Thoracic aorta (tissue), 2 donors: ENCODE data around the gene SLC25A45. TPM values are rescaled to one million over a fixed set of nuclear protein-coding genes. Genes with fewer than 3 reads are reported as not detected.

Experiments
- ATAC-seq: fragments of 150-250 bp; one replicate; pipeline ENCODE4 v1.8.0; 2017; ENCODE audit warnings: low read depth; ENCODE audit not compliant: insufficient number of reproducible peaks, low FRiP score
- DNase-seq: peaks from one replicate; pipeline ENCODE4 v3.0.0-alpha.2; 2020; ENCODE audit warnings: low spot score
- H3K27ac ChIP-seq, 2 donors: fragments of 200-600 bp; sonication (generic); 1 replicate in 1 of 2; 2 replicates in 1 of 2; pipeline ENCODE4 v1.5.1; 2016; ENCODE audit warnings: mild to moderate bottlenecking in 2 of 2, moderate library complexity in 2 of 2
- H3K27me3 ChIP-seq: fragments of 200-600 bp; sonication (generic); replicated peaks from 2 replicates; pipeline ENCODE4 v1.6.0; 2016; ENCODE audit warnings: mild to moderate bottlenecking; ENCODE audit not compliant: insufficient read depth
- H3K36me3 ChIP-seq: fragments of 200-600 bp; sonication (generic); one replicate; pipeline ENCODE4 v1.5.1; 2016
- H3K4me1 ChIP-seq, 2 donors: fragments of 200-600 bp; sonication (generic); 1 replicate in 1 of 2; 2 replicates in 1 of 2; pipeline versions ENCODE4 v1.5.1 to v1.6.0; 2016; ENCODE audit warnings: low read depth in 2 of 2, mild to moderate bottlenecking in 1 of 2; ENCODE audit not compliant: control insufficient read depth in 1 of 2
- H3K4me3 ChIP-seq: fragments of 200-600 bp; sonication (generic); 2 replicates; pipeline ENCODE4 v1.5.1; 2016; ENCODE audit warnings: mild to moderate bottlenecking
- H3K9me3 ChIP-seq: fragments of 200-600 bp; sonication (generic); 2 replicates; pipeline ENCODE4 v1.5.1; 2016
- CTCF ChIP-seq: fragments of 200-600 bp; sonication (generic); IDR thresholded peaks from one replicate; pipeline ENCODE4 v1.5.1; 2019; ENCODE audit warnings: antibody characterized with exemption
- total RNA-seq, 2 donors: library from RNA; depleted of rRNA; stranded (reverse); fragments of >200 nt; gene quantifications; one replicate each; pipeline versions ENCODE4 v1.1.0 to v1.2.3, GENCODE V29; 2016

SLC25A45 gene
- total RNA-seq, 2 donors from 2014 or later = 19.0 to 26.7 TPM

- ATAC-seq (no peak), DNase-seq (no peak)
- peaks cover 18% of the 10 kb centered on the region for H3K36me3 ChIP-seq
- no peaks in the 10 kb centered on the region for H3K27me3 ChIP-seq
- peak overlapping the region; percentile 72 for H3K4me3 ChIP-seq
- H3K9me3 ChIP-seq = no peaks in the 10 kb centered on the region
- H3K27ac ChIP-seq = no peak overlapping the region
- peaks cover 18 to 24% of the 10 kb centered on the region in 2 donors for H3K4me1 ChIP-seq
- no peak for TF ChIP-seq CTCF
Measured at GRCh38 chr11:65355776-65356393, 26.6 kb downstream of the SLC25A45 start.

- DNase-seq = no peak
- peaks cover 25% of the 10 kb centered on the region for H3K36me3 ChIP-seq
- peak overlapping the region; percentile 72 for H3K4me3 ChIP-seq
- no peaks in the 10 kb centered on the region for H3K9me3 ChIP-seq
- H3K4me1 ChIP-seq = peaks cover 18 to 24% of the 10 kb centered on the region in 2 donors
- no peak for ATAC-seq
- TF ChIP-seq CTCF = no peak
- H3K27ac ChIP-seq = no peak overlapping the region
- no peaks in the 10 kb centered on the region for H3K27me3 ChIP-seq
Measured at GRCh38 chr11:65355013-65355775, 27.3 kb downstream of the SLC25A45 start.

- TF ChIP-seq CTCF = no peak
- Histone ChIP-seq H3K36me3 (peaks cover 31% of the 10 kb centered on the region), H3K9me3 (no peaks in the 10 kb centered on the region), H3K27me3 (no peaks in the 10 kb centered on the region), H3K4me3 (peak within 1 kb of the TSS; percentile 72), H3K27ac (peak within 1 kb of the TSS in 1 of 2 donors; percentile 16), H3K4me1 (peaks cover 18 to 24% of the 10 kb centered on the region in 2 donors)
- ATAC-seq (peak; percentile 87), DNase-seq (peak; percentile 88)
Measured at GRCh38 chr11:65354265-65355012, 28.0 kb downstream of the SLC25A45 start, which contains the start of gene TIGD3. TSS of gene TIGD3 (plus strand) at chr11:65354751. CDS start at chr11:65355809, 1,058 bp downstream.

GRCh38 chr11:65353900-65354264, 28.6 kb downstream of the SLC25A45 start:
- ATAC-seq (peak; percentile 7), DNase-seq (no peak)
- H3K27me3 ChIP-seq = no peaks in the 10 kb centered on the region
- TF ChIP-seq CTCF = no peak
- H3K27ac ChIP-seq = peak overlapping the region in 1 of 2 donors; percentile 16
- H3K4me1 ChIP-seq = peaks cover 18 to 24% of the 10 kb centered on the region in 2 donors
- H3K36me3 ChIP-seq = peaks cover 37% of the 10 kb centered on the region
- peak overlapping the region; percentile 72 for H3K4me3 ChIP-seq
- no peaks in the 10 kb centered on the region for H3K9me3 ChIP-seq

- Histone ChIP-seq H3K27ac (peak overlapping the region in 1 of 2 donors; percentile 16), H3K4me1 (peaks cover 18 to 24% of the 10 kb centered on the region in 2 donors), H3K36me3 (peaks cover 42% of the 10 kb centered on the region), H3K4me3 (no peak overlapping the region), H3K9me3 (no peaks in the 10 kb centered on the region), H3K27me3 (no peaks in the 10 kb centered on the region)
- no peak for DNase-seq
- no peak for TF ChIP-seq CTCF
- ATAC-seq = no peak
Measured at GRCh38 chr11:65353376-65353775, 29.1 kb downstream of the SLC25A45 start.
